ENCODE results near the gene NANS.

- TF ChIP-seq, protein P1, sequence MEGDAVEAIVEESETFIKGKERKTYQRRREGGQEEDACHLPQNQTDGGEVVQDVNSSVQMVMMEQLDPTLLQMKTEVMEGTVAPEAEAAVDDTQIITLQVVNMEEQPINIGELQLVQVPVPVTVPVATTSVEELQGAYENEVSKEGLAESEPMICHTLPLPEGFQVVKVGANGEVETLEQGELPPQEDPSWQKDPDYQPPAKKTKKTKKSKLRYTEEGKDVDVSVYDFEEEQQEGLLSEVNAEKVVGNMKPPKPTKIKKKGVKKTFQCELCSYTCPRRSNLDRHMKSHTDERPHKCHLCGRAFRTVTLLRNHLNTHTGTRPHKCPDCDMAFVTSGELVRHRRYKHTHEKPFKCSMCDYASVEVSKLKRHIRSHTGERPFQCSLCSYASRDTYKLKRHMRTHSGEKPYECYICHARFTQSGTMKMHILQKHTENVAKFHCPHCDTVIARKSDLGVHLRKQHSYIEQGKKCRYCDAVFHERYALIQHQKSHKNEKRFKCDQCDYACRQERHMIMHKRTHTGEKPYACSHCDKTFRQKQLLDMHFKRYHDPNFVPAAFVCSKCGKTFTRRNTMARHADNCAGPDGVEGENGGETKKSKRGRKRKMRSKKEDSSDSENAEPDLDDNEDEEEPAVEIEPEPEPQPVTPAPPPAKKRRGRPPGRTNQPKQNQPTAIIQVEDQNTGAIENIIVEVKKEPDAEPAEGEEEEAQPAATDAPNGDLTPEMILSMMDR (IDR thresholded peaks at IDR 0.05; ENCODE audit: poor library complexity, severe bottlenecking), result no peak
- TF ChIP-seq REST (IDR thresholded peaks at IDR 0.05; ENCODE audit: borderline replicate concordance) (no peak), EP300 (conservative IDR thresholded peaks at IDR 0.05; ENCODE audit: poor library complexity, severe bottlenecking) (no peak), RAD21 (conservative IDR thresholded peaks at IDR 0.05) (no peak), EZH2 (IDR thresholded peaks at IDR 0.05; ENCODE audit: borderline replicate concordance, insufficient read depth, low read length, poor library complexity, severe bottlenecking) (no peak), POLR2AphosphoS5 (IDR thresholded peaks at IDR 0.05) (no peak), SMC3 (conservative IDR thresholded peaks at IDR 0.05; ENCODE audit: poor library complexity) (no peak)
Observed at GRCh38 chr9:98091735-98092612, 35.4 kb downstream of the NANS start.
